HTR-8/SVneo (cell line): ENCODE data around the gene PRAC2.
"Not testable (repeated sequence)": the region's sequence is repeated elsewhere in the genome, so short reads cannot be mapped to it uniquely, and the experiment has no call there.

Source experiments
- DNase-seq: peaks from one replicate; pipeline ENCODE4 v3.0.0; 2011; ENCODE audit warnings: low spot score, mixed read lengths; ENCODE audit not compliant: insufficient read length
- FAIRE-seq: peaks from 2 replicates; lab custom pipeline; 2011; peaks lifted over from hg19 to GRCh38; lab: Jason Lieb, UNC

PRAC2 gene

GRCh38 chr17:48722915-48723422 lies at the start of gene PRAC2:
Gene PRAC2, plus strand, starts transcription at chr17:48723185. Its CDS starts 1,226 bp downstream, at chr17:48724411.
- no peak for FAIRE-seq
- DNase-seq, result no peak

GRCh38 chr17:48676963-48677558 lies 45.9 kb upstream of the PRAC2 start:
- DNase-seq (no peak), FAIRE-seq (no peak)

- peak; percentile 92 for DNase-seq
- FAIRE-seq, result peak; percentile 79
These were observed 44.6 kb upstream of the PRAC2 start for GRCh38 chr17:48678141-48678971.

- no peak for FAIRE-seq
- no peak for DNase-seq
These were observed 43.4 kb upstream of the PRAC2 start for GRCh38 chr17:48679385-48680096.

GRCh38 chr17:48681609-48682008 lies 41.4 kb upstream of the PRAC2 start:
- no peak for FAIRE-seq
- no peak for DNase-seq

GRCh38 chr17:48690655-48691054 lies 32.3 kb upstream of the PRAC2 start:
- DNase-seq (no peak), FAIRE-seq (no peak)

GRCh38 chr17:48692049-48692448 lies 30.9 kb upstream of the PRAC2 start:
- no peak for FAIRE-seq

GRCh38 chr17:48693178-48693577 lies 29.8 kb upstream of the PRAC2 start:
- no peak for FAIRE-seq
- DNase-seq, result no peak

More at GRCh38 chr17:48692049-48692448, 30.9 kb upstream of the PRAC2 start:
- no peak for DNase-seq

GRCh38 chr17:48701864-48702532 lies 21.0 kb upstream of the PRAC2 start:
- no peak for DNase-seq
- peak; percentile 42 for FAIRE-seq

GRCh38 chr17:48704361-48705248 lies 18.4 kb upstream of the PRAC2 start:
- peak; percentile 48 for FAIRE-seq

GRCh38 chr17:48711128-48711527 lies 11.9 kb upstream of the PRAC2 start:
- FAIRE-seq, result peak; percentile 26
- no peak for DNase-seq

More at GRCh38 chr17:48704361-48705248, 18.4 kb upstream of the PRAC2 start:
- no peak for DNase-seq

- no peak for DNase-seq
- FAIRE-seq, result peak; percentile 16
These were observed 7.2 kb upstream of the PRAC2 start for GRCh38 chr17:48715496-48716399.

GRCh38 chr17:48716549-48716948 lies 6.4 kb upstream of the PRAC2 start:
- not testable (repeated sequence) for DNase-seq, FAIRE-seq

- FAIRE-seq (no peak), DNase-seq (no peak)
These were observed 5.4 kb upstream of the PRAC2 start for GRCh38 chr17:48717367-48718226.

GRCh38 chr17:48718227-48718760 lies 4.7 kb upstream of the PRAC2 start:
- DNase-seq (no peak), FAIRE-seq (no peak)

GRCh38 chr17:48718761-48719641 lies 4.0 kb upstream of the PRAC2 start:
- no peak for FAIRE-seq
- DNase-seq, result no peak
